GM12873 (cell line): ENCODE measurements around the gene EPDR1.
A peak's percentile ranks its signal among the peaks of the same experiment; 100 is the strongest.

Experiments
- CTCF ChIP-seq: IDR thresholded peaks from 2 replicates; pipeline ENCODE4 v1.5.1; 2012; ENCODE audit warnings: low read depth, mild to moderate bottlenecking, moderate library complexity, low read length, control low read depth; ENCODE audit not compliant: insufficient read depth; ENCODE audit errors: missing control alignments

The EPDR1 gene

GRCh38 chr7:37920305-37920848 is at the start of gene EPDR1:
TSS of gene EPDR1 (plus strand) at chr7:37920640. CDS start at chr7:37920940, 300 bp downstream.
- TF ChIP-seq CTCF, result peak; percentile 41

GRCh38 chr7:37882086-37882485 is 38.4 kb upstream of the EPDR1 start:
- no peak for TF ChIP-seq CTCF

- TF ChIP-seq CTCF, result no peak
Measured at GRCh38 chr7:37893359-37893758, 27.1 kb upstream of the EPDR1 start.

GRCh38 chr7:37894671-37895070 is 25.8 kb upstream of the EPDR1 start:
- TF ChIP-seq CTCF, result no peak

- TF ChIP-seq CTCF, result no peak
Measured at GRCh38 chr7:37899712-37900247, 20.7 kb upstream of the EPDR1 start.

- peak; percentile 57 for TF ChIP-seq CTCF
Measured at GRCh38 chr7:37901236-37901827, 19.1 kb upstream of the EPDR1 start.

GRCh38 chr7:37901890-37902524 is 18.4 kb upstream of the EPDR1 start:
- TF ChIP-seq CTCF, result no peak
